ENCODE measurements around the gene PDZK1IP1. TPM values are rescaled to one million over a fixed set of nuclear protein-coding genes. Genes with fewer than 3 reads are reported as not detected.

The PDZK1IP1 gene
- total and polyA plus RNA-seq, 2 experiments from 2014 or later: not detected

DNA sequence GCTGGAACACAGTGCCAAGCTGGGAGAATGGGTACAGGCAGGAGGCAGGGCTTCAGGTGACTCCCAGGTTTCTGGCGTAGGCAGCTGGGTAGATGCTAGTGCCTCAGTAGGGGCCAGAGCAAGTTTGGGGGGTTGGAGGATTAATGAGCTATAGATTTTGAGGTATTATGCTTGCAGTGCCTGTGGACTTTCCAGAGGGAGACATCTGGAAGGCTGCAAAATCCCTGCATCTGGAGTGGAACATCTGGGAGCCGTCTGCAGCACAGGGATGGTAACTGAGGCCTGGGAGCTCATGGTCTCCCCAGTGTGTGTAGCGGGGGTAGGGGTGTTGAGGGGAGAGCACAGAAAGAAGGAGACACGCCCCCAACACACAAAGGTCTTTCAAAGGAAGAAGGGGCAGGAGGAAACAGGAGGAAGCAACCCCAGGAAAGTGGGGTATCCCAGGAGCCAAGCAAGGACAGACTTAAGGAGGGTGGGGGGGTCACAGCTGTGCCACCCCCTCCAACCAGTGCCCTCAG lies 2.2 kb upstream of the PDZK1IP1 start:
- H3K4me1 ChIP-seq (ENCODE audit: low read depth): no peaks in the 10 kb centered on the region
- H3K4me3 ChIP-seq: no peak overlapping the region
- H3K27me3 ChIP-seq: peaks cover 3% of the 10 kb centered on the region
- no peak for DNase-seq (ENCODE audit: low read depth in 1 of 2, low spot score in 1 of 2)
- TF ChIP-seq, protein P1, sequence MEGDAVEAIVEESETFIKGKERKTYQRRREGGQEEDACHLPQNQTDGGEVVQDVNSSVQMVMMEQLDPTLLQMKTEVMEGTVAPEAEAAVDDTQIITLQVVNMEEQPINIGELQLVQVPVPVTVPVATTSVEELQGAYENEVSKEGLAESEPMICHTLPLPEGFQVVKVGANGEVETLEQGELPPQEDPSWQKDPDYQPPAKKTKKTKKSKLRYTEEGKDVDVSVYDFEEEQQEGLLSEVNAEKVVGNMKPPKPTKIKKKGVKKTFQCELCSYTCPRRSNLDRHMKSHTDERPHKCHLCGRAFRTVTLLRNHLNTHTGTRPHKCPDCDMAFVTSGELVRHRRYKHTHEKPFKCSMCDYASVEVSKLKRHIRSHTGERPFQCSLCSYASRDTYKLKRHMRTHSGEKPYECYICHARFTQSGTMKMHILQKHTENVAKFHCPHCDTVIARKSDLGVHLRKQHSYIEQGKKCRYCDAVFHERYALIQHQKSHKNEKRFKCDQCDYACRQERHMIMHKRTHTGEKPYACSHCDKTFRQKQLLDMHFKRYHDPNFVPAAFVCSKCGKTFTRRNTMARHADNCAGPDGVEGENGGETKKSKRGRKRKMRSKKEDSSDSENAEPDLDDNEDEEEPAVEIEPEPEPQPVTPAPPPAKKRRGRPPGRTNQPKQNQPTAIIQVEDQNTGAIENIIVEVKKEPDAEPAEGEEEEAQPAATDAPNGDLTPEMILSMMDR (IDR thresholded peaks at IDR 0.05; ENCODE audit: low read depth, low read length): no peak
- H3K36me3 ChIP-seq: no peaks in the 10 kb centered on the region
- no peaks in the 10 kb centered on the region for H3K9me3 ChIP-seq (ENCODE audit: low read depth)
- H3K27ac ChIP-seq: no peak overlapping the region

DNA sequence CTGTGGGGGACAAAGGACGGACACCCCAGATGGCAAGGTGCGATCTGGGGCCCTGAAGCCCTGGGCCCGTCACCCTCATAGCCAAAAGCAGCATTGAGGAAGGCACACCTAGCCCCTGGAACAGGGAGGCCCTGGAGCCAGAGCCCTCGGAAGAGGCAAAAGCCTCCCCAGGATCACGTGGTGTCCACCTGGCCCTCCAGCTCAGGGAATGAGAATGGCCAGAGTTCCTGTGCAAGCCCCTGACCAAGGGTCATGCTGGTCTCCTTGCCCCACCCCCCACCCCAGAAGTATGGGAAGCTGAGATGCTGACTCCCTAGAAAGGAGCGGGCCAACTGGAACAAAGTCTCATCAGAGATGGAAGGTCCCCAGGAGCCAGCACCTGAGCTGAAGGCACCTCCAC lies 1.0 kb upstream of the PDZK1IP1 start:
- Histone ChIP-seq H3K27ac (no peak overlapping the region), H3K4me3 (no peak overlapping the region), H3K9me3 (ENCODE audit: low read depth) (no peaks in the 10 kb centered on the region), H3K27me3 (peaks cover 3% of the 10 kb centered on the region), H3K36me3 (no peaks in the 10 kb centered on the region), H3K4me1 (ENCODE audit: low read depth) (no peaks in the 10 kb centered on the region)
- DNase-seq (ENCODE audit: low read depth in 1 of 2, low spot score in 1 of 2): no peak
- TF ChIP-seq, protein P1 (IDR thresholded peaks at IDR 0.05; ENCODE audit: low read depth, low read length): no peak

DNA sequence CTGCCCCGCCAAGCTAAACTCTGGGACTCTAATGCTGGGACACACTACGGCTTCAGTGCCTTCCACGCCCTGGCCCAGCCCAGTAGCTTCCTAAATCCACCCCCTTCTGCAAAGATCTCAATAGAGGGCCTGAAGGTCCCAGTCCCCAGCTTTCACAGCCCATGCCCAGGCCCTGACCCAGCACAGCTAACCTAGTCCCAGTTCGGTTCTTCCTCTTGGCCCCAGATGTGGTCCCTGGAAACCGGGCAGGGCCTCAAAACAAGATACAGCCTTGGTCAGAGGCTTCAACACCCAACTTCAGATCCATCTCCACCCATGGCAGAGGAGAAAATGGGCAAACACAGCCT lies 646 bp upstream of the PDZK1IP1 start:
- Histone ChIP-seq H3K27ac (no peak overlapping the region), H3K4me3 (no peak overlapping the region), H3K27me3 (peaks cover 3% of the 10 kb centered on the region), H3K4me1 (ENCODE audit: low read depth) (no peaks in the 10 kb centered on the region), H3K36me3 (no peaks in the 10 kb centered on the region), H3K9me3 (ENCODE audit: low read depth) (no peaks in the 10 kb centered on the region)
- no peak for DNase-seq (ENCODE audit: low read depth in 1 of 2, low spot score in 1 of 2)
- TF ChIP-seq, protein P1 (IDR thresholded peaks at IDR 0.05; ENCODE audit: low read depth, low read length): no peak

DNA sequence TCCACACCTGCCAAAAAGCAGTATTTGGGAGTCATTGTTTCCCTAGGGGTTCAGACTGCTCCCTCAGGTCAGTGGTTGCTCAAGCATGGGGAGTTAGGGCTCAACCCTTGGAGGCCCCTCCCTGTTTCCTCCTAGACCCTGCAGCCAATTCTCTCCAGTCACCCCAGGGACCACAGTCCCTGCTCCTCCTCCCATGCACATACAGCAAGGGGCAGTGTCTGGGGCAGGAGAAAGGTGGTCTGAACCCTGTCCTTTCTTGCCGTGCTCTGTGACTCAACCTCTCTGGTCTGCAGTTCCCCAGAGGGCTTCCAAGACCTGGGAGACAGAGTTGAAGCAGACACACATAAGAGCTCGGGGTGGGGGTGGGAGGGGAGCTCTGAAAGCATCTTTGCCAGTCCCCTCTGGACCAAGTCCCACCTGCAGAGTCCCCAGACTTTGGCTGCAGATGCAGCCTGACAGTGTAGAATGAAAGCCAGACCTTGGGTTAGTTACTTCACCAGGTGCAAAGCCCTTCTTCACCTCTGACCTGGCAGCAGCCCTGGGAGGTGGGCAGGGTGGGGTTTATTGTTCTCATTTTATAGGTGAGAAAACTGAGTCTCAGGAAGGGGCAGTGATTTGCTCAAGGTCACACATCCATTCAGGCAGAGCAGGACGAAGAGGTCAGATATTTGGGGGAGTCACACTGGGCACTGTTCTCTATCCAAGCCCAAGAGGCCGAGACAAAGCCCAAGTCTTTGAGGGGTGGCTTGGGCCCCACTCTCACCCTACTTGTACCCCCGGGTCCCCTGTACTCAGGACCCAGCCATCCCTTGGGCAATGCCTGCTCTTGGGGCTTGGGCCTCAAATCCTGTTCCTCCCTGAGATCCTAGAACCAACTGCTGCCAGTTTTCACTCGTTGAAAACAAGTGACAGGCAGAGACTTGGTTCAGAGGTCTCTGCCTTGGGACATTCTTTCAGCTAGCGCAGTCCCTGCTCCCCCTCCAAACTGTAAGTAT lies 748 bp downstream of the PDZK1IP1 start:
- Histone ChIP-seq H3K27me3 (no peaks in the 10 kb centered on the region), H3K36me3 (no peaks in the 10 kb centered on the region), H3K9me3 (ENCODE audit: low read depth) (no peaks in the 10 kb centered on the region), H3K4me1 (ENCODE audit: low read depth) (no peaks in the 10 kb centered on the region), H3K4me3 (no peak overlapping the region), H3K27ac (no peak overlapping the region)
- no peak for DNase-seq (ENCODE audit: low read depth in 1 of 2, low spot score in 1 of 2)
- TF ChIP-seq, protein P1 (IDR thresholded peaks at IDR 0.05; ENCODE audit: low read depth, low read length): no peak

DNA sequence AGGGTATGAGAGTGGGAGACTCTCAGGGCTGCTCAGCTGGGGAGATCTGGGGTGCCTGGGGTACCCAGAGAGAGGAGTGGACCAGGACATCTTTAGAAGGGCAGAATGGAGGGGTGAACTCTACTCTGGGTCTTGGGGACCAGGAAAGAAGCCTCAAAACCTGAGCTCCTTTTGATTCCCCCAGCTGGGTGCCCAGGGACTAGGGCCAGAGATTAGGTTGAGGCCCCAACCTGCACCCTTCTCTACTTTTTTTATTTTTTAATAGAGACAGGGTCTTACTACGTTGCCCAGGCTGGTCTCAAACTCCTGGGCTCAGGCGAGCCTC lies 1.9 kb downstream of the PDZK1IP1 start:
- H3K36me3 ChIP-seq: no peaks in the 10 kb centered on the region
- H3K27me3 ChIP-seq: peaks cover 5% of the 10 kb centered on the region
- H3K4me3 ChIP-seq: no peak overlapping the region
- H3K9me3 ChIP-seq (ENCODE audit: low read depth): no peaks in the 10 kb centered on the region
- no peak overlapping the region for H3K27ac ChIP-seq
- TF ChIP-seq, protein P1 (IDR thresholded peaks at IDR 0.05; ENCODE audit: low read depth, low read length): no peak
- no peak for DNase-seq (ENCODE audit: low read depth in 1 of 2, low spot score in 1 of 2)
- H3K4me1 ChIP-seq (ENCODE audit: low read depth): no peaks in the 10 kb centered on the region

Measured in cardiac muscle cell (in vitro differentiated cells and primary cell).